Activated CD8-positive, alpha-beta memory T cell treated with anti-CD3 and anti-CD28 coated beads, Interleukin-2, amount 50 U/mL, for 24 hours (primary cell): ENCODE results near the gene SPCS2.
"Not testable (repeated sequence)": the region's sequence is repeated elsewhere in the genome, so short reads cannot be mapped to it uniquely, and the experiment has no call there.

Experiments
- DNase-seq: peaks from one replicate; pipeline ENCODE4 v3.0.0-alpha.2; 2020; ENCODE audit errors: extremely low read depth

Gene SPCS2

DNA sequence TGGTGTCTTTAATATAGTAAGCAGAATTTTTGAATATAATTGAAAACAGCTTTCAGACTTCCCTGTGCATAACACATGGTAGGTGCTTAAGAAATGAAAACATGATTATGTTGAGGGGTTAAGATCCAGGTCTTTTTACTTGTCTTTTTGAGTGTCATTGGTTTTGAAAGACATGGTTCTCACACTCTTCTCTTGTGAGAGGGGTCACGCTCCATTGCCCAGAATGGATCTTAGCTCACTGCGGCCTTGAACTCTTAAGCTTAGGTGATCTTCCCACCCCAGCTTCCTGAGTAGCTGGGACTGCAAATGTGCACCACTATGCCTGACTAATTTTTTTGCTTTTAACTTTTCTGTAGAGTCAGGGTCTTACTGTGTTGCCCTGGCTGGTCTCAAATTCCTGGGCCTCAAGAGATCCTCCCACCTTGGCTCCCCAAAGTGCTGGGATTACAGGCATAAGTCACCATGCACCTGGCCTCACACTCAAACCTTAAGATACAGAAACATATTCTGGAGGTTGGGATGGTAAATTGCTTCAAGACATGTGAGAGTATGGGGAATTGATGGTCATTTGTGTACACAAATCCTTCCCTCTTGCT lies 1.4 kb downstream of the SPCS2 start:
- no peak for DNase-seq

DNA sequence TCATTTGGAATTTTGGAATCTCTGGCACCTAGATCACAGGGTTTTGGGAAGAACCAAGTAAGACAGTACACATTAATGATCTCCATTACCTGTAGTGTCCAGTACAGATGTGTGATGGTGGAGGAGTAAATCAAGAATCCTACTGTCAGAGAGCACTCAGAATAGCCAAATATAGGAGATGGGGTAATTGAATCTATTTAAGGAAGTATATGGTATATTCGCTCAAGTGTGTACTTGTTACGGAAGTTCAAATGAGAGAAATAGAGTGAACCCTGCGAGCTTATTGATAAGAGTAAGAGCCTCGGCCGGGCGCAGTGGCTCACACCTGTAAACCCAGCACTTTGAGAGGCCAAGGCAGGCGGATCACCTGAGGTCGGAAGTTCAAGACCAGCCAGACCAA lies 2.2 kb downstream of the SPCS2 start:
- no peak for DNase-seq

DNA sequence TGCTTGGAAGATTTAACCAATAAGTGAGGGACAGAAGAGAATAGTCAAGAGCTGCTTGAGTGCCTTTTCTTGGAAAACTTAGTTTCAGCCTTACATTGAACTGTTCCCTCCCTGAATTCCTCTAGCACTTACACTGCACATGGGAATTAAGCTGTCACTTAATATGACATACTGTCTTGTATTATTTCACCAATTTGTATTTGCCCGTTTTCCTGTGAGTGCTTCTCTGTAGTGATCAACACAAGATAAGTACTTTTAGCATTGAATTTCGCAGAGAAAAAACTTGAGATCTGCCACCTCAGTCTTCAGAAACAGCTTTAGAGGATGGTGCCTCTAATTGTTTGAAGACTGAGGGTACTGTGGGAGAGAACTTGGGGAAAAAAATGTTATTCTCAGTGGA lies 3.7 kb downstream of the SPCS2 start:
- DNase-seq: no peak

DNA sequence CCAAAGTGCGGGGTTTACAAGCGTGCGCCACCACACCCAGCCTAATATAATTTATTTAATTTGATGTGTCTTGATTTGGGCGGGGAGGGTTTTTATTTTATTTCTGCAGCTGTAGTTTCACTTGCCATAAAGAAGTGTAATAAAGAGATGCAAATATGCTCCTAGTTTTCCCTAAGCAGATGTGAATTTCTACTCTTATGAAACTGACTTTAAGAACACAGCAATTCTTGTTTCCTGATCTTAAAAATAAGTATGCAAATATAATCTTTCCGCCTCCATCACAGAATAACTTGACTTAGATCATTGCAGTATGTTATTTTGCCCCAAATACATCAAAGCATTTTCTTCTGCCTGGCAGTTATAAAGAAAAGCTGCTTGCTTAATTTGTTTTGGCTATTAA lies 4.4 kb downstream of the SPCS2 start:
- DNase-seq: no peak

DNA sequence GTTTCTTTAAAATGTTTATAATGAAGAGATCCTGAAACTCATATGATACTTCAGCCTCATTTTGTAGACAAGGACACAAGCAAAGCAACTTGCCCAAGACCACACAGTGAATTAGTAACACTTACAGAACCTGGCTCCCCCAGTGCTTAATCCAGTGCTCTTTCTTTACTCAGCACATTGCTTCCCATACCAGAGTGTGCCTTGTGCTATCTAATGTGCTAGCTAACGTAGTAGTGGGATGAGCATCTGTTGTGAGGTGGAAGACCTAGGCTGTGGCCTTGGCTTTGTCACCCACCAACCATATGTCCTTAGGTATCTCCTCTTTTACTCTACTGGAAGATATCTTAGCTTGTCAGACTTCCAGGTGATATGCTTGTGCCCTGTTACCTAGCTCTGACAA lies 5.1 kb downstream of the SPCS2 start:
- DNase-seq: no peak

DNA sequence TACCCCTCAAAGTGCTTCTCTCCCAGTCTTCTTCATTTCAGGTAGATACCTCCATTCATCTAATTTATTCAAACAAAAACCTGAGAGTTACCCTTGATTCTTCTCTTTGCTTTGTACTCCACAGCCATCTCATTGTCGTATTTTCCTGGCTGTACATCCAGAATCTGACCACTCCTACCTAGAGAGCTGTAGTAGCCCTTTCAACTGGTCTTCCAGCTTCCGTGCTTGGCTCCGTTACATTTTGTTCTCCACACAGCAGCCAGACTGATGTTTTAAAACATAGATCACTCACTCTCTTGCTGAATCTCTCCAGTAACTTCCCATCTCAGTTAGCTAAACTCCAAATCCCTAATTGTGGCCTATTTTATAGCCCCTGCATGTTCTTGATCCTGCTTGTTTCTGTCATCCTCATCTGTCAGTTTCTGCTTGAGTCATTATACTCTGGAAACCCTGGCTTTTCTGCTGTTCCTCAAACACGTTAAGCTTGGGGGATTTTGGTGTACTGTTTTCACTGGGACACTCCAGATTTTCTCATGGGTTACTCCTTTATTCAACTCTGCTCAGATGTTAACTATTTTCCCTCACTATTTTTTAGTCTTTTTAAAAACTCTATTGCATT lies 7.4 kb downstream of the SPCS2 start:
- no peak for DNase-seq

DNA sequence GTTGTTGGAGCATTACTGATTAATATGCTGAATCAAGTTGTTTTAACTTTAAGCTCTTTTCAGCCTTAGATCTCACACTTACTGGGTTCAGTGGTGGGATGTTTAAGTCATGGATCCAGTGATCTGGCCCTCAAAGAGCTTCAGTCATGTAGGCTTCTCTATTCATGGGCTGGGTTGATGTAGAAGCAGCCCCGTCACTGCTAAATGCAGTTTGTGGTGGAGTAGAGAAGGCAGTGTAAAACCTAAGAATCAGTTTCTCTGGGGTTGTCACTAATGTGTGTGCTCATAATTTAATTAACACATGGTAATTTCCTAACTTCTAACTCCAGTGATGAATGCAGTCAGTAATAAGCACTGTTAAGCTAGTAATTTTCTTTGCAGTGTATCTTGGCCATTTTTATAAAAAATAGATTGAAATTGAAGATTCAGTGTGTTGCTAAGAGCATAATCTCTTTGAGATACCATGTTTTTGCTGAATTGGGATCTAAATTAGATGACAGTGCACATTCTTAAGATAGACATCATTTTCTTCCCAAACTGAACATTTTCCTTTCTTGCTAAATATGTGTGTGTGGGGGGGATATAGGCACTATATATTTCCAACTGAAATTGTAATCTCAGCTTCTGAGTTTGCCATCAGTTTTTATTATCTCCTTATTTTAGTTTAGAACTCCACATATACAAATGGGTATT lies 9.0 kb downstream of the SPCS2 start:
- DNase-seq: no peak

DNA sequence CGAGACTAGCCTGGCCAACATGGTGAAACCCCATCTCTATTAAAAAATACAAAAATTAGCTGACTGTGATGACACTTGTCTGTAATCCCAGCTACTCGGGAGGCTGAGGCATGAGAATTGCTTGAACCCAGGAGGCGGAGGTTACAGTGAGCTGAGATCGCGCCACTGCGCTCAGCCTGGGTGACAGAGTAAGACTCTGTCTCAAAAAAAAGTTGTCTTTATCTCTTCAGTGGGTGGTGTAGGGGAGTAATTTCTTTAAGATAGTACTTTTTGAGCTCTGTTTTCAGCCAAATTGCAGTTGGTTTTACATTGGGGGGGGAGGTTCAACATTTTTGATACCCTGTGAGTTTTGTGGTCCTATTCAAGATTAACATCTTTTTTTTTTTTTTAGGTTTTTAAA lies 11.1 kb downstream of the SPCS2 start:
- not testable (repeated sequence) for DNase-seq

DNA sequence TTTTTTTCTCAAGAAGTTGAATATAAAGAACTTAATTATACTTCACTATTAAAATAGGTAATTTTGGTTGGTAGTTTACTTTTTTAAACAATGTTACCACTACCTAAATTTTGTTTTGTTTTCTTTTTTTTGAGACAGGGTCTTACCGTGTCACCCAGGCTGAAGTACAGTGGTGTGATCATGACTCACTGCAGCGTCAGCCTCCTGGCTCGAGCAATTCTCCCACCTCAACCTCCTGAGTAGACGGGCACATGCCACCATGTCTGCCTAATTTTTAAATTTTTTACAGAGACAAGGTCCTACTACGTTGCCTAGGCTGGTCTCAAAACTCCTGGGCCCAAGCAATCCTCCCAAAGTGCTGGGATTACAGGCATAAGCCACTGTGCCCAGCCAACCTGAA lies 17.6 kb downstream of the SPCS2 start:
- DNase-seq: no peak

DNA sequence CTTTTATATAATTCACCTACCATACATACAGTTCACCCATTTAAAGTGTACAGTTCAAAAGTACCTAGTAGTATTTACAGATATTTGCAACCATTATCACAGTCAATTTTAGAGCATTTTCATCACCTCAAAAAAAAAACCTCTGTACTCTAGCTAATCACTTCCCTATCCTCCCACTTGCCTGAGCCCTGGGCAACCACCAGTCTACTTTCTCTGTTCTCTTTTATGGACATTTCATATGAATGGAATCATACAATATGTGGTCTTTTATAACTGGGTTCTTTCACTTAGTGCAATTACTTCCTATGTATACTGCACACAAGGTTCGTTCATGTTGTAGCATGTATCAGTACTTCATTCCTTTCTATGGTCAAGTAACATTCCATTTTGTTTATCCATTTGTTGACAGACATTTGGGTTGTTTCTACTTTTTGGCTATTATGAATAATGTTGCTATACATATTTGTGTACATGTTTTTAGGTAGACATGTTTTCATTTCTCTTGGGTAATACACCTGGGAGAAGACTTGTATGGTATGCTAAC lies 21.9 kb downstream of the SPCS2 start:
- no peak for DNase-seq

DNA sequence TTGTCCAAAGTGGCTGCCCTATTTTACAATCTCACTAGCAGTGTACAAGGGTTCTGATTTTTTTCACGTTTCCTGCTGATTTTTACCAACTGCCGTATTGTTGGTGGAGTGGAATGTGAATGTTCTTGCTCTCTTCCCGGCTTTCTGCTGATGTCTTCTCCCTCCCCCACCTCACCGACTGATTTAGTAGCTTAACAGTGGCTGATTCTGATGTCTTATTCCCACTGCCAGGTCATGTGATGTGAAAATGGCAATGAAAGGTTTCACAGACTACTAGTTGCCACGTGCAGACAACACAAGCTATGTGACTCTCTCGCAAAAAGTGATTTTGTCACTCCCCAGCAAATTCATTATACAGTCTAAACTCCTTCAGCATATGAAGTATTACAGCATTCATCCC lies 22.4 kb downstream of the SPCS2 start:
- DNase-seq: no peak

DNA sequence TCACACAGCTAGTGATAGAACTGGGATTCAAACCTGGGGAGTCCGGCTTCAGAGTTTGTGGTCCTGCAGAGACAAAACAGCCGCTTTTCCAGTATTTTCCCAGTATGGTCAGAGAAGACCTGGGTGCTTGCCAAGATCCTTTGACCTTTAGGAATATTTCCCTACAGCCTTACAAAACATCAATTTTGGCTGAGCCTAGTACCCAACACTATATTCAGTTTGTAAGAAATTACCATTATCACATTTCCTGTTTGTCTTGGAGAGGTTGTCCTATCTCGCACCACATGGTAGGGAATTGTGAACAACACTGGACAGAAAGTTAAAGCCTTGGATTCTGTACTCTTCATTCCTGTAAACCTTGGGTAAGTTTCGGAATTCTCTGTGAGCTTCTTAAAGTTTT lies 29.0 kb downstream of the SPCS2 start:
- DNase-seq: no peak

DNA sequence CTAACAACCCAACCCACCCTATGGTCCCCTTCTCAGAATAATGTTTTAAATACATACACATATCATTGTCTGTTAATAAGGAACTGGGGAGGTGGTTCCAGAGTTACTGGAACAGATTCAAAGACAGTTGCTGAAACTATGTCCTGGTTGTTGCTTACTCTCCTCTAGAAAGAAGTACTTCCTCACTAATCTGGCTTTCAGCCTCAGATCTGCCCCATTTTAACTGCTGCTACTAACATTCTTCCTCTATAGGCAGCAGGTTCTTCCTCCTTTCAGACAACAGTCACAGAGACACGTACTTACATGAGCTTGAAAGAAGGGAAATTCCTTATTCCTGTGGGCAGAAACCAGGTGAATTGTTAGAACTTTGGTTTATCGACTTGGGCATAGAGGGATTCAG lies 31.6 kb downstream of the SPCS2 start:
- no peak for DNase-seq

DNA sequence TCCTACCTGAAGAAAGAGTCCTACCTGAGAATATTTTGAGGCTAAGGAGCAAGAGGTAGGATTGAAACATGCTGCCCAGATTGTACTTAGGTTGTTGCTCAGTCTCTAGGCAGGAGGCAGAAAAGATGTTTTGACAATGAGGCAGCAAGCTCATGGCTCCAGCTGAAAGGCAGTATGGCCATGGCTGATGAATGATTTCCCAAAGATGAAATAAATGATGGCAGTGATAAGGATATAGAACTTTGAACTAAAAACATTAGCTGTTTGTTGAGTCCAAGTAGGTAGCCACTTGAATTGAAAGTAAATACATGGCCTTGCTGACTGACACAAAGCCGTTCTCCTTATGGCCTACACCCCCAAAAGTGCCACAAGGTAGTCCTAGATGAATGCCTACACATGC lies 32.8 kb downstream of the SPCS2 start:
- DNase-seq: no peak

DNA sequence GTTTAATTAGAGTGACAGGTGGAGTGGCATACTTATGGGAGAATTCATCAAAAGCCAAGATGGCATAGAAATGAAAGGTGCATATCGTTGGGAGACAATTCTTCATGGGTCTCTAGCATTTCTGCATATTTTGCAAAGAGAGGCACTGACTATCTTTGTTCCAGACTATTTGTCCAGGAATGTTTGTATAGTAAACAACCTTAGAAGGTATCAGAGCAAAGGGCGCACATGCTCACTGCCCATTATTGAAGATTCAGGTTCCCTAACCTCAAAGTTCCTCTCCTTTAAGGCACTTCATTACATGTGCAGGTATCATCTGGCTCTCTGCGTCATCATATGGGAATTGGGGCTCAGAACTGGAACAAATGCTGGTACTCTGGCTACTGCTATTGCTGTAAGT lies 35.0 kb downstream of the SPCS2 start:
- no peak for DNase-seq

DNA sequence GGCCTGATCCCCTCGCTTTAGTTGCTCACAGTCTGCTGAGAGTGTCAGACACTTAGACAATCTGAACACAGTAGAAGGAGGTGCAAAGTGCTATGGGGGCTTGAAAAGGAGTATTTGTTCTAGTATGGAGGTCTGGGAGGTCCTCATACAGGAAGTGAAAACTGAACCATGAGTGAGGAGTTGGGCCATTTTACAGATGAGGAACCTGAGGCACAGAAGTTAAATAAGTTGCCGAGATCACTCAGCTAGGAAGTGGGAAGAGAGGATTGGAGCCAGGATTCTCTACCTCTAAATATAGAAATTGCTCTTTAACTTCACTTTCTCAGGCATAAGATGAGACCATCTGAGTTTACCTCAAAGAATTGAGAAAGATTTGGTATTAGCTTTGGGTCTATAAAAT lies 35.7 kb downstream of the SPCS2 start:
- no peak for DNase-seq

DNA sequence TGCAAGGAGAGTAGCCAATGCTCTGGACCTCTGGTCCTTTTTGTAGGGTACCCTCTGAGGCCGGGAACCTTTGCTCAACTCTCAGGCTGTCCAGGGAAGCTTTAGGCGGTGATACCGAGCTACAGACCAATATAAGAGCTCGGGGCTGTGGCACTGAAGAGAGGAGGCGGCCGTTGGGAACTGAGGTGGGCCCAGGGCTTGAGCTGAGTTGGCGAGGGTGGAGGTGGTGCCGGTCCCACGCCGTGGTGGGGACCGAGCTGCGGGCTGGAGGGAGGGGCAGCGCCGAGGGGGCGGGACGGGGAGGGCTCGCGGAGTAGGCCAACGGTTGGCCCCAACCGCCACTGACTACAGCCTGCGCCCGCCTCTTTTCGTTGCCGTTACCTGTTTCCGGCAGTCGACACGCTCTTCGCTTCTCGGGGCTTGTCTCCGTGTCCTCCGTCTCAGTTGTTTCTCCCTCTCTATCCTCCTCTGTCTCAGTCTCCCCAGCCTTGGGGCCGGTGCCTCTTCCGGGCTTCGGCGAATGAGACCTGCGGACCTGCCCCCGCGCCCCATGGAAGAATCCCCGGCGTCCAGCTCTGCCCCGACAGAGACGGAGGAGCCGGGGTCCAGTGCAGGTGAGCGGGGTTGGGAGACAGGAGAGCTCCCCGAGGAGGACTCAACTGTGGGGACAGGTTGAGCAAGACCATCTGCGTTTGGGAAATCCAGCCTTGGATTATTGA lies 39.6 kb downstream of the SPCS2 start, which contains the start of gene NEU3:
TSS of gene NEU3 (plus strand) at position 393 of the 719 bp plus-strand sequence. CDS start at position 521, 128 bp downstream.
- DNase-seq: peak; percentile 63

DNA sequence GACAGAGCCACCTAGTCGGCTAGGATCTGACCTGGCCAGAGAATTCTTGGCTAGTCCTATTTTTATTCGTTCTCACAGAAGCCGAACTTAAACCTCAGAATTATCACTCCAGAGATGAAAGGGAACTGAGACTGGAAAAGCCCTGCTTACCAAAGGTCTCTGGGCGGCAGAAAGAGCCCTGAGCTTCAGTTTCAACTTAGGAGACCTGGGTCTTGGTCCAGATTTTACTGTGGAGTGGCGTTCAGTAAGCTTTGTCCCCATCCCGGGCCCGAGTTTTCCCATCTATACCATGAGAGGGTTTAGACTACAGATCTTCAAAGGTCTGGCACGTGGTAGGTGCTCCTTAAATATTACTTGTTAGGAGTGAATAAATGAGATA lies 40.2 kb downstream of the SPCS2 start:
- no peak for DNase-seq

DNA sequence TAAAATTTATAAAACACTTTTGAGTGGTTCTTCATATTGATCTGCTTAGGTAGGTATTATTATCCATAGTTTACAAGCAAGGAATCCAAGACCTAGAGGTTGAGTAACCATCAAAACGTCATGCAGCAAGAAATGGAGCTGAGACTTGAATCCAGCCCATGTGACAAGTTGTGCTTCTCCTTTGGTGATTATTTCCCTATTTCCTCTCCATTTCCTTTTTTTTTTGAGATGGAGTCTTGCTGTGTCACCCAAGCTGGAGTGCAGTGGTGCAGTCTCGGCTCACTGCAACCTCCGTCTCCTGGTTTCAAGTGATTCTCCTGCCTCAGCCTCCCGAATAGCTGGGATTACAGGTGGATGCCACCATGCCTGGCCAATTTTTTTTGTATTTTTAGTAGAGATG lies 41.1 kb downstream of the SPCS2 start:
- DNase-seq: not testable (repeated sequence)

DNA sequence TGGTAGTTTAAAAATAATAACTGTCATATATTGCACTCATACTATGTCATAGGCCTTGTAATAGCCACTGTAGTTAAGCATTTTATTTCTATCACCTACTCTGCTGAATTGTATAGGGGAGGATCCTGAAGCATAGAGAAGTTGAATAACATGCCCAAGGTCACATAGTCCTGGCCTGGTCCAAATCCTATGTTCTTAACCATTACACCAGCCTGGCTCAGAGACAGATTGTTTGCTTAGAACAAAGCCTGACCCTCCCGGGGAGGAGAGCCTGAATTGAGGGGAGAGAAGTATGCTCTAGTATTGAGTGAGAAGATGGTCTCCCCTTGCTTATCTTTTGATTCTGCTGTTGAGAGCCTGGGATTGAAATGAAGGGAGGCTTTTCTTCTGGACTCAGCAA lies 41.9 kb downstream of the SPCS2 start:
- DNase-seq: no peak

DNA sequence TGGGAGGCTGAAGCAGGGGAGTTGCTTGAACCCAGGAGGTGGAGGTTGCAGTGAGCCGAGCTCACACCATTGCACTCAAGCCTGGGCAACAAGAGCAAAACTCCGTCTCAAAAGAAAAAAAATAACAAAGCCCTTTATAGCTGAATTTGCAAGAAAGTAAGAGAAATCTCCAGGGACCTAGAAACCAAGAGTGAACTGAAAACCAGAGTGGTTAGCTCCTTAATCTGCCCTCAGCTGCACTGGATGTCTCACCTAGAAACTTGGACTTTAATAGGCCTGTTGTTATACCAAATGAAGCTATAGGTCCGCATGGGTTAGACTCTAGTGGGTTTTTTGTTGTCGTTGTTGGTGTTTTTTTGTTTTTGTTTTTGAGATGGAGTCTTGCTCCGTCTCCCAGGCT lies 43.8 kb downstream of the SPCS2 start:
- DNase-seq: no peak

DNA sequence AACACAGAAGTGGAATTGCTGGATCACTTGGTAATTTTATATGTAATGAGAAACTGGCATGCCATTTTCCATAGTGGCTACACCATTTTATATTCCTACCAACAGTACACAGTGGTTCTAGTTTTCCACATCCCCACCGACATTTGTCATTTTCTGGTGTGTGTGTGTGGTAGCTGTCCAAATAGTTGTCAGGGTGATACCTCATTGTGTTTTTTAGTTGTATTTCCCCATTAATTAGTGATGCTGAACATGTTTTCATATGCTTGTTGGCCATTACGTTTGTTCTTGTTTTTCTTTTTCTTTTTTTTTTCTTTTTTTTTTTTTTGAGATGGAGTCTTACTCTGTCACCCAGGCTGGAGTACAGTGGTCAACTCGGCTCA lies 51.9 kb downstream of the SPCS2 start:
- no peak for DNase-seq

DNA sequence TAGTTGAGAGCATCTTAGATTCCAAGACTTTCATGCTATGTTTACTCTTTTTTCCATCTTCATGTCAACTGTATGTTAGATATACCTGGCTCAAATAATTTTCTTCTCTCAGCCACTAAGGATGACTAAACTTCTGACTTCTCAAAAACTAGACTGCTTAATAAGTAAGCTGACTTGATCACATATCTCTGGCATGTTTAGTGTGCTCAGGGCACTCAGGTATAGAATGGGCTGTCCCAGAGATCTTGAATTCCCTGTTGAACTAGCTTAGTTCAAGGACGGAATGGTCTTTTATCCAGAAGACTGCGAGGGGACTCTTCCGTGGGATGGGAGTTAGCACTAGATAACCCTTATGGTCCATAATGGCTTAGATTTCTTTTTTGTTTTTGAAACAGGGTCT lies 52.6 kb downstream of the SPCS2 start:
- DNase-seq: no peak
